Transverse colon (tissue), 4 donors: ENCODE data around the gene DDX5.

Experiments
- CTCF ChIP-seq, 5 experiments: fragments of 200-600 bp in 3 of 5; fragments of 450-650 bp in 2 of 5; sonication (generic) in 3 of 5; IDR thresholded peaks; 1 replicate in 2 of 5; 2 replicates in 3 of 5; pipeline ENCODE4 v1.5.1; 2016 to 2017; ENCODE audit warnings: antibody characterized with exemption in 5 of 5, inconsistent platforms in 3 of 5, mild to moderate bottlenecking in 2 of 5, moderate library complexity in 1 of 5
- POLR2AphosphoS5 ChIP-seq, 3 donors: sonication (generic); formaldehyde crosslinking; IDR thresholded peaks; one replicate each; pipeline ENCODE4 v1.6.1; 2016; ENCODE audit warnings: antibody characterized with exemption in 3 of 3

- no peak for TF ChIP-seq CTCF (IDR thresholded peaks at IDR 0.05)
- no peak for TF ChIP-seq POLR2AphosphoS5 (IDR thresholded peaks at IDR 0.05)
Observed at GRCh38 chr17:64529221-64529620, 23.1 kb upstream of the DDX5 start.
